NCI-H1092 (cell line): ENCODE results near the gene HGS.
"Not testable (repeated sequence)": the region's sequence is repeated elsewhere in the genome, so short reads cannot be mapped to it uniquely, and the experiment has no call there.

Source experiments
- DNase-seq: peaks from one replicate; lab custom pipeline; 2025; lab: John Stamatoyannopoulos, UW

Gene HGS

GRCh38 chr17:81720267-81721071 is 36.7 kb downstream of the HGS start:
- DNase-seq: no peak

- no peak for DNase-seq
Measured at GRCh38 chr17:81722184-81723120, 38.6 kb downstream of the HGS start.

DNA sequence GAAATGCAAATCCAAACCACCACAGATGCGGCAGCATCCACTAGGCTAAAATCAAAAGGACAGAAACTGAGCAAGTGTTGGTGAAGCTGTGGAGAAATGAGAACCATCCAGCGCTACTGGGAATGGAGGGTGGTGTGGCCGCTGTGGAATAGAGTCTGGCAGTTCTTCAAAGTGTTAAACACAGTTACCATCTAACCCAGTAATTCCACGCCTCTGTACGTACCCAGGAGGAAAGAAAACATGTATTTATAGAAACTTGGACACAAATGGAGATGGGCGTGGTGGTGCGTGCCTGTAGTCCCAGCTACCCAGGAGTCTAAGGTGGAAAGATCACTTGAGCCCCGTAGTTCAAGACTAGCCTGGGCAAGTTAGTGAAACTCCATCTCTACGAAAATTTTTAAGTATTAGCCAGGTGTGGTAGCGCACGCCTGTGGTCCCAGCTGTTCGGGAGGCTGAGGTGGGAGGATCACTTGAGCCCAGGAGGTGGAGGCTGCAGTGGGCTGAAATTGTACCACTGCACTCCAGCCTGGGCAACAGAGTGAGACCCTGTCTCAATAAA is 39.9 kb downstream of the HGS start:
- no peak for DNase-seq

DNA sequence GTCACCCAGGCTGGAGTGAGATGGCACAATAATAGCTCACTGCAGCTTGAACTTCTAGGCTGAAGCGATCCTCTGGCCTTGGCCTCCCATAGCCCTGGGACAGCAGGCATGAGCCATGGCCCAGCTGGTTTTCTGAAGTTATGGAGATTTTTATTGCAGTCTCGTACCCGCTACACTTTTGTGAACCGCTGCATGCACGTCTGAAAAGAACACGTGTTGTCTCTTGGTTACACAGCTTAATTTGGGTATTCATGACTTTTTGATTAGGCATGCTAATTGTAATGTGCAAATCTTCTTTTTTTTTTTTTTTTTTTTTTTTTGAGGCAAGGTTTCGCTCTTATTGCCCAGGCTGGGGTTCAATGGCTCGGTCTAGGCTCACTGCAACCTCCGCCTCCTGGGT is 41.6 kb downstream of the HGS start:
- no peak for DNase-seq

- DNase-seq: no peak
Measured at GRCh38 chr17:81726004-81726403, 42.2 kb downstream of the HGS start.

DNA sequence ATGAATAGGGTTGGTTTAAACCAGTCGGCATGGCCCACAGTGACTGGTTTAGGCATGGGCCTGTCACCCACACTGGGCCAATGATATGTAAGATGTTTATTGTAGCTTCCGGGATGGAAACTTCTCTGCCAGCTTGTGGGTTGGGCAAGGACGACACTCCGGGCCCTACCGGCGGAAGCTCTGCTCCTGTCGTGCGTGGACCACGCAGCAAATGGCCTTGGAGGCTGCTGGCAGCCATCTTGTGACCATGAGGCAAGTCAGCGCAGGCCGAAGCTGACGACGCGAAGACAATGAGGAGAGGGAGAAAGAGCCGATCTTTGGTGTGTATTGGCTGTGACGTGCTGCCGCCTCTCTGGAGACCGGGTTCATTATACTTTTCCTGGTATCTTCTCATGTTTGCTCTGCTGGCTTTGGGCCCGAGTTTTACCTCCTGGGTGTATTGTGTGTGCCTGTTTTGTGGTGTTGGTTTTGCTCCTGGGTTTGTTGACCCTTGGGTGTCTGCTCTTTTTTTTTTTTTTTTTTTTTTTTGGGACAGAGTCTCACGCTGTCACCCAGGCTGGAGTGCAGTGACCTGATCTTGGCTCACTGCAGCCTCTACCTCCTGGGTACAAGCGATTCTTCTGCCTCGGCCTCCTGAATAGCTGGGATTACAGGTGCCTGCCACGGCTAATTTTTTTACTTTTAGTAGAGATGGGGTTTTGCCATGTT is 43.7 kb downstream of the HGS start:
- DNase-seq: peak; percentile 65

- peak; percentile 45 for DNase-seq
Measured at GRCh38 chr17:81733507-81734404, 49.9 kb downstream of the HGS start.

GRCh38 chr17:81734405-81735263 is 50.8 kb downstream of the HGS start:
- no peak for DNase-seq

DNA sequence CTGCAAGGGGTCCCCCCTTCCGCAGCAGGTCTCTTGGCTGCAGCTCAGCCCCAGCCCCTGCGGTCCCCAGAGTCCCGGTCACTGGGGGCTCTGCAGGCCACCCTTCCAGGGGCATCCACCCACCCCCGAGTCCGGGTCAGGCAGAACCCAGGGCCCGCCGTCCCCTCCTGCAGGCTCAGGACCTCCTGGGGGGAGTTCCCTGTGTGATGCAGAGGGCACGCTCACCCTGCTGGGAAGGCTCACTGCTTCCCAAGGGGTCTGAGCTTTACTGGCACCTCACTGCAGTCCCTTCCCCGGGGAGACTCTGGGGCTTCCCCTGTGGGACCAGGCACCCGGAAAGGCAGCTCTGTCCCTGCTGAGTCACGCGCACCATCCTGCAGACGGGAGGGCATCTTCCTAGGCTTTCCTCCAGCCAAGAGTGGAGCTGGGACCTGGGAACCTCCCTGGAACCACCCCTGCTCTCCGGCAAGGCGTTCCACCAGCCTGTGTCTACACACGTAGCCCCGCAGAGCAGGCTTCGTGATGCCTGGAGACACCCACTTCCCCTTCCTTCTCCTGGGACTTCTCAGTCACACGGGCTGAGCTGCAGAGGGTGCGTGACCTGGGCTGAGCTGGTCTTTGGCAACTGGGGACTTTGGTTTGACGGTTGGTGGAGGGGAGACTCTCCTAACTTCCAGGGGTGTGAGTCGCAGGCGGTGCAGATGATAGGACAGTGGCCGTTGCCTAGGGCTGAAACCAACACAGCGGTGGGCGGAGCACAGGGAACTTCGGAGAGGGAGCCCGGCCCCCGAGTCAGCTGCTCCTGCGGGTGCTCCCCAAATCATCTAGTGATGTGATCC is 51.7 kb downstream of the HGS start:
- DNase-seq: no peak

DNA sequence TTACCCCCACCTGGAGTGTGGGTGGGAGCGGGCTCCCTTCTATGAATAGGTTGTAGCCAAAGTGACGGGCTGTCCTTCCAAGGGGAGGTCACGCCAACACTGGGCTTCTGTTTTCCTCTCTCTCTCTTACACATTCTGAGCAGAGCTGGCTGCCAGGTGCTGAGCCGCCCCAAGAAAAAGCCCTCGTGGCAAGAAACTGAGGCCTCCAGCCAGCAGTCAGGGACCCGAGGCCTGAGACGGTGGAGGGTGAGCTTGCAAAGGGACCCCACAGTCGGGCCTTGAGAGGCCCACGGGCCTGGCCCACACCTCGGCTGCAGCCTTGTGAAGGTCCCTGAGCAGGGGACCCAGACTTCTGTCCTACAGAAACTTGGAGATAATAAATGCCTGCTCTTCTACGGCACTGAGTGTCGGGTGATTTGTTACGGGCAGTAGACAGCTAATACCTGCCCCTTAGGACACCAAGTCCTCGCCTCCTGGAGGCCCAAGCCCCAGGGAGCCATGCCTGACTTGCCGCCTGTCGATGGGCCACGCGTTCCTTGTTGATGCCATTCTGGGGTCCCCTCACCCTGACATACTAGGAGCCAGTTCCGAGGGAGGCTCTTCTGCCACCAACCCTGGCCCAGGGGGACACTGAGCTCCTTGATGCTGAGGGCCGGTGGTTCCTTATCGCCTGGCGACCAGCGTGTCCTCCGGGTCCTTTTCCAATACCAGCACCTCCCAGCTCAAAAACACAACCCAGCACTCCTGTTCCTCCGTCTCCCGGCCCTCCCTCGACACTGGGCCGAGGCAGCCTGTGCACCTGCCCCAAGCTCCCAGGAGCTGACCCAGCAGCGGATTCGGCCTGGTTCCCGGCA is 54.4 kb downstream of the HGS start:
- DNase-seq: no peak

GRCh38 chr17:81738801-81739393 is 55.1 kb downstream of the HGS start:
- DNase-seq: no peak

- DNase-seq: not testable (repeated sequence)
Measured at GRCh38 chr17:81739593-81739992, 55.8 kb downstream of the HGS start.

DNA sequence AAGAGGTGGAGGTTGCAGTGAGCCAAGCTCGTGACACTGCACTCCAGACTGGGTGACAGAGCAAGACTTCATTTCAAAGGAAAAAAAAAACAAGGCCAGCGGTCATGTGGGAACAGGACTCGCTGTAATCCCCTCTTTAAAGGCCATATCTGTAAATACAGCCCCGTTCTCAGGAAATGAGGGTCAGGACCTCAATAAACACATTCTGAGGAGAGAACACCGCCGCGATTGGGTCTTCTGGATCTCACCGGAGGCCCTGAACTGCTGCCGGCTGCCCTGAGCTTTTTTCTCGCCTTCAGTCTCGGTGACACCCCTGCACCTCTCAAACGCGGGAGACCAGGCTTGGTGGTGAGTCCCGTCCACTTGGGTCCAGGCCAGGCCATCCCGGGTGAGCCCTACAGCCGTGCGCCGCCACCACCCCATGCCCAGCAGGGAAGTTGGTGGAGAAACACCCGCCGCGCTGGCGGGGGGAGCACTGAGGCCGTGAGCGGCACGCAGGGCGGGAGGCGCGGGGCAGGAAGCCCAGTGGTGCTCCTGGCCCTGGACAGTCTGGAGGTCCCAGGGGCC is 56.7 kb downstream of the HGS start:
- no peak for DNase-seq

- DNase-seq: no peak
Measured at GRCh38 chr17:81741049-81741593, 57.3 kb downstream of the HGS start.

DNA sequence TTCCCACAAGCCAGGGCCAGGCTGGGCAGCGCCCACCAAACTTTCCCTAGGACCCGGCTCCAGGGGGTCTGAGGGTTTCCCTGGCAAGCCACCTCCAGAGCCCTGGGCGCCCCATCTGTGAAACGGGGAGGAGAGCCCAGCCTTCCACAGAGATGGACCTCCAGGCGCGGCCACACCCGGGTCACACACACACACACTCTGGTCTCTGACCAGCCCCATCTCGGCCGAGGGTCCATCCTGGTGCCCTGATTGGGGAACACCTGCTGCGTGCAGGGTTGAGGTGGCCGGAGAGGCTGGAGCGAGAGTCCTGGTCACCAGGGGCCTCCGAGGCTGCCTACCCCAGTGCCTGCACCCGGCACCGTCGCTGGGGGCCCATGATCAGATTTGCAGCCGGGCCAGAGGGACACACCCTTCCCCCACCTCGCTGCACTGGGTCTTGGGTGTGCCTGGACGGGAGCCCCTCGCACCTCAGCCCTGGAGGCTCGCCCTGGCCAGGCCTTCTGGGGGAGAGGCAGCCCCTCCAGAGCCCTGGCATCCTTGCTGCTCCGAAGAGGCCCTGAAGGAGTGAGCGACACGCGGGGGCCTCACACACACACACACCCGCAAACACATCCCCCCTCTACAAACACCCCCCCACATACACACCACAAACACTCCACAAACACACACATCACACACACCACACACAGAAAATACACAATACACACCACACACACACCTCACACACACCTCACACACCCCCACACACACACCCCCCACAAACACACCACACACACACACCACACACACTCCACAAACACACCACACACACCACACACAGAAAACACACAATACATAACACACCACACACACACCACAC is 58.0 kb downstream of the HGS start:
- no peak for DNase-seq
